ENCODE results near the gene RIMKLA. TPM values are rescaled to one million over a fixed set of nuclear protein-coding genes. Genes with fewer than 3 reads are reported as not detected.
A peak's percentile ranks its signal among the peaks of the same experiment; 100 is the strongest.

Gene RIMKLA
- total and polyA plus RNA-seq, 2 of the 13 experiments (the other 11 are each of a cell fraction or from before 2014, with no cell fraction given) = 2.5 to 3.8 TPM

DNA sequence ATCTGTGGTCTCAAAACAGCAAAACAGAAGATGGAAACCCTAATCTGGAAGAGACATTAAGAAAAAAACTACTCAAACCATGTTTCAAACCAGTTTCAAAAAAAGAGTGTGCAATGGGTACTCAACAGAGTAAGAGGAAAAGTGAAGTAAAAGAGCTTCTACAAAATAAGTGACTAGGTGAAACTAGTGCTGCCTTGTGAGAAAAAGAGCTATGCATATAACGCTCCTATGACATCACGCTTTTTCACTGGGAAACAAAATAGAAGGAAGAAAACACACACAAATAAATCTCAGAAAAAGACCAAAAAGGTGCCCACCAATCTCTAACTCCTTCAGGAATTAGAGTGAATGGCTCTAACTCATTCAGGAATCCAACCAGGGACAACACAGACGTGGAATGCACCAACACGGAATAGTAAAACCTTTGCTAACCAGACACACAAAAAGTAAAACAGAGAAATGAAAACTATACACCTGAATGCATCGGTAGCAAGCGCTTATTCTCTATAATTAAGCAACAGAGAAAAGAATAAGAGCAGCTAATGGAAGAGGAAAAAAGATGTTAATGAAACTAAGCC is 46.8 kb upstream of the RIMKLA start:
- FAIRE-seq (no peak), ATAC-seq (no peak), DNase-seq (ENCODE audit: low spot score) (no peak)
- H3K79me2 ChIP-seq (ENCODE audit: insufficient read depth, low read length) = peaks cover 60% of the 10 kb centered on the region
- BruUV-seq (replicated peaks) = TSS peak; percentile 49
- peak overlapping the region; percentile 75 for H3K4me2 ChIP-seq (ENCODE audit: low read depth, low read length)
- H3K9ac ChIP-seq (ENCODE audit: insufficient read depth, low read depth, low read length) = peak overlapping the region; percentile 92
- no peaks in the 10 kb centered on the region; a peak in 1 of 5 replicates for H3K27me3 ChIP-seq (ENCODE audit: control insufficient read depth in 1 of 2, insufficient read depth in 2 of 2, low read length in 2 of 2)
- intact Hi-C loops (cut with micrococcal nuclease; ENCODE audit: unreplicated experiment) (loop anchor here (10.0 kb wide), 1 partner anchor 411 kb away; the partner anchor contains the start of gene CLDN19), in situ Hi-C loops (cut with HindIII; ENCODE audit: extremely low pct_ligation_motif_present, low pct_unique_long_range_greater_than_20kb) (loop anchor here (25.0 kb wide), 1 partner anchor 404 kb away; the partner anchor contains the start of gene CLDN19)
- H3K4me1 ChIP-seq (ENCODE audit: insufficient read depth, low read length) = peaks cover 50% of the 10 kb centered on the region
- H3K4me3 ChIP-seq (replicated peaks in 1 of 3; ENCODE audit: insufficient read depth in 1 of 3, low read depth in 2 of 3, low read length in 3 of 3) = peak overlapping the region; percentile 86 to 97 (median 95)
- peaks cover 42% of the 10 kb centered on the region for H4K20me1 ChIP-seq (ENCODE audit: insufficient read depth, low read length)
- H3K36me3 ChIP-seq (replicated peaks in 1 of 2; ENCODE audit: control insufficient read depth in 1 of 2, insufficient read depth in 2 of 2, low read length in 2 of 2) = no peaks in the 10 kb centered on the region
- 2% methylated on average over 6 of the region's 6 CpGs for WGBS (ENCODE audit: low lambda C conversion rate)
- no peak overlapping the region for H2AFZ ChIP-seq (ENCODE audit: low read length)
- POLR2A ChIA-PET = interaction anchor here (0.8 to 1.7 kb wide), 4 partner anchors 8 to 349 kb away, joined by 4 to 9 read pairs (median 5); no protein-coding TSS in a partner anchor
- no peaks in the 10 kb centered on the region for H3K9me3 ChIP-seq (ENCODE audit: low read length)
- CTCF ChIA-PET (ENCODE audit: low intra/inter-chr PET ratio, low total read pairs) = no interaction called here
- peak overlapping the region; percentile 93 for H3K27ac ChIP-seq (ENCODE audit: extremely low read length, insufficient read depth, low read length)
- peak; percentile 27; the same call in 1 of the 2 replicates for TF ChIP-seq ATF7 (IDR thresholded peaks at IDR 0.05)
- no peak for TF ChIP-seq ATF7 (CRISPR knock-in tag; IDR thresholded peaks at IDR 0.05)
- 0 out of 2 replicates have a peak, but pooled peaks have one; percentile 35 for TF ChIP-seq JUNB (CRISPR knock-in tag; IDR thresholded peaks at IDR 0.05; ENCODE audit: borderline replicate concordance)
- no peak for TF ChIP-seq NFIB (CRISPR knock-in tag; IDR thresholded peaks at IDR 0.05; ENCODE audit: borderline replicate concordance)
- 0 out of 2 replicates have a peak, but pooled peaks have one; percentile 9 for TF ChIP-seq ZNF234 (CRISPR knock-in tag; conservative IDR thresholded peaks at IDR 0.05)
- TF ChIP-seq MIXL1 (CRISPR knock-in tag; IDR thresholded peaks at IDR 0.05) = no peak
- TF ChIP-seq ZNF709 (CRISPR knock-in tag; IDR thresholded peaks at IDR 0.05) = 0 out of 2 replicates have a peak, but pooled peaks have one; percentile 0
- peak; percentile 67 for TF ChIP-seq CREB1 (IDR thresholded peaks at IDR 0.05)
- peak; percentile 45 for TF ChIP-seq CREB1 (CRISPR knock-in tag; IDR thresholded peaks at IDR 0.05)
- no peak for TF ChIP-seq MEF2D (CRISPR knock-in tag; IDR thresholded peaks at IDR 0.05)
- no peak for TF ChIP-seq ZNF629 (CRISPR knock-in tag; conservative IDR thresholded peaks at IDR 0.05)
- 0 out of 2 replicates have a peak, but pooled peaks have one; percentile 11 for TF ChIP-seq SNAI1 (CRISPR knock-in tag; IDR thresholded peaks at IDR 0.05; ENCODE audit: borderline replicate concordance)
- TF ChIP-seq ZNF337 (CRISPR knock-in tag; IDR thresholded peaks at IDR 0.05; ENCODE audit: borderline replicate concordance, low read depth) = no peak
- 0 out of 2 replicates have a peak, but pooled peaks have one; percentile 22 for TF ChIP-seq MIER2 (CRISPR knock-in tag; IDR thresholded peaks at IDR 0.05)
- TF ChIP-seq, protein P1, sequence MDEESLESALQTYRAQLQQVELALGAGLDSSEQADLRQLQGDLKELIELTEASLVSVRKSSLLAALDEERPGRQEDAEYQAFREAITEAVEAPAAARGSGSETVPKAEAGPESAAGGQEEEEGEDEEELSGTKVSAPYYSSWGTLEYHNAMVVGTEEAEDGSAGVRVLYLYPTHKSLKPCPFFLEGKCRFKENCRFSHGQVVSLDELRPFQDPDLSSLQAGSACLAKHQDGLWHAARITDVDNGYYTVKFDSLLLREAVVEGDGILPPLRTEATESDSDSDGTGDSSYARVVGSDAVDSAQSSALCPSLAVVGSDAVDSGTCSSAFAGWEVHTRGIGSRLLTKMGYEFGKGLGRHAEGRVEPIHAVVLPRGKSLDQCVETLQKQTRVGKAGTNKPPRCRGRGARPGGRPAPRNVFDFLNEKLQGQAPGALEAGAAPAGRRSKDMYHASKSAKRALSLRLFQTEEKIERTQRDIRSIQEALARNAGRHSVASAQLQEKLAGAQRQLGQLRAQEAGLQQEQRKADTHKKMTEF (CRISPR knock-in tag; IDR thresholded peaks at IDR 0.05) = 0 out of 2 replicates have a peak, but pooled peaks have one; percentile 7
- TF ChIP-seq, protein P2, sequence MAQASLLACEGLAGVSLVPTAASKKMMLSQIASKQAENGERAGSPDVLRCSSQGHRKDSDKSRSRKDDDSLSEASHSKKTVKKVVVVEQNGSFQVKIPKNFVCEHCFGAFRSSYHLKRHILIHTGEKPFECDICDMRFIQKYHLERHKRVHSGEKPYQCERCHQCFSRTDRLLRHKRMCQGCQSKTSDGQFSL (CRISPR knock-in tag; IDR thresholded peaks at IDR 0.05) = no peak

Data from HepG2 (cell line).